ENCODE measurements around the gene MYLK3.

The MYLK3 gene

DNA sequence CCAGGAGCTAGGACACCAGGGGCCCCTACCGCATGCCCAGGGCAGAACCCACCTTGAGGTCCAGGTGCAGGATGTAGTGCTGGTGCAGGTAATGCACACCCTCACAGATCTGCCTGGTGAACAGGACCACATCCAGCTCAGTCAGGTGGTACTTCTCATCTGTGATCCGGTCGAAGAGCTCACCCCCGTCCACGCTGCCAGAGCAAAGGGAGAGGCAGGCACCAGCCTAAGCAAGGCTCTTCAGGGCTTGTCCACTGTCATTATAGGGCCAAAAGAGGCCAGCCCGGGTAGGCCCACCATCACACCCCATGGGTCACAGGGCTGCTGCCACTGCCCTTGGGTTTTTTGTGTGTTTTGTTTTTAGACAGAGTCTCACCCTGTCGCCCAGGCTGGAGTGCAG lies 21.0 kb downstream of the MYLK3 start:
- no peak for DNase-seq

DNA sequence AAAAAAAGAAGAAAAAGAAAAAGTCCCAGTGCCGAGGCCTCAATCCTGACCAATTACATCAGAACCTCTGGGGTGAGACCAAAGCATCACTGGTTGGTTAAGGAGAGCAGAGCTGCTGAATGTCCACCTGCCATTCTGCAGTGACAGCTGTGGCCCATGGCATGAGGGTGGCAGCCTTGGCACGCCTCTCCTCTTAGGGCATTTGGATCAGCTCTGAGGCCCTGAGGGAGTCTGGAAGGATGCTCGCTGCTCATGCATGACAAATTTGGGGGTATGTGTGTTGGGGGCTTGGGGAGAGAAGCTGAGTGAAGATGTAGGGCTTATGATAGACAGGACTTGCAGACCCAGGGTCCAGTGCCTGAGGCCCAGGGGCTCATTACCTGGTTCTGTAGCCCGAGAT lies 26.3 kb downstream of the MYLK3 start:
- no peak for DNase-seq

DNA sequence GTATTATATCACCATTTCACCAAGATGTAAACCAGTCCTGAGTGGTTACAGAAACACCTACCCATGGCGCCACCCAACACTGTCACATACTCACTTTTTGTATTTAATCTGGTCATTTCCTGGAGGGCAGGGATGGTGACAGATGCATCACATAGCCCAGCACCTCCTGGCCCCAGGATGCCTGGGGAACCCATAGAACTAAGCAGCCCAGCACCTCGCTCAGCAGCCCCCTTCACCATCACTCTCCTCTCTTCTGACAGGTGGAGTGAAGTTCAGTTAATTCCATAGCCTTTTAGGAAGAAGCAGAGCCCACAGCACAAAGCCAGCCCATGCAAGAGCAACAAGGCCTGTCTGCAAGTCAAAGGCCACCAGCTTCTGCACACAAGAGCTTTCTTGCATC lies 27.5 kb downstream of the MYLK3 start:
- DNase-seq, result no peak

DNA sequence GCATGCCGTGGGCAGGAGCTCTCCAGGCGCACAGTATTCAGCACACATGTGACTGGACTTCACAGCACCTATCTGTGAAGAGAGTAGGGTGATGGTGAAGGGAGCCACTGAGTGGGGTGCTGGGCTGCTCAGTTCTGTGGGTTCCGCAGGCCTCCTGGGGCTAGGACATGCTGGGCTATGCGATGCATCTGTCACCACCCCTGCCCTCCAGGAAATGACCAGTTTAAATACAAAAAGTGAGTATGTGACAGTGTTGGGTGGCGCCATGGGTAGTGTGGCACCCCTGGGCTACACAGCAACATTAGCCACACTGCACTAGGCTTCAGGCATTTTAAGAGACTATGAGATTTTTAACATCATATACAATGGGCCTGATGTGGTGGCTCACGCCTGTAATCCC lies 28.6 kb downstream of the MYLK3 start:
- no peak for DNase-seq

DNA sequence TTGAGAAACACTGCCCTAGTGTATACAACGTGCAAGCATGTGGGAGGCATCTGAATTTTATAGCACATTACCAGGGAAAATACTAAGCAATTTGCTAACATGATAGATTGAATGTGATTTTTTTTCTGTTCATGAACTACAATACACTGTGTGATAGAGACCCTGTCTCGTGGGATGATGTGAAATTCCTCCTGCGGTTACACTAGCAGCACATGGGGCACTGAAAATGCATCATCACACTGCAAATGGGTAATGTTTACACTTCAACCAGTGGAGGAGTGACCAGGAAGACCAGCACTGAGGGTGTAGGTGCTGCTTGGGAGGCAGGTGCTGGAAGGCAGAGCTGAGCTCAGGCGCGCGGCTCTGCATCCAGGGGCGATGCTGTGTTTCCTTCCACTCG lies 29.9 kb downstream of the MYLK3 start:
- no peak for DNase-seq

DNA sequence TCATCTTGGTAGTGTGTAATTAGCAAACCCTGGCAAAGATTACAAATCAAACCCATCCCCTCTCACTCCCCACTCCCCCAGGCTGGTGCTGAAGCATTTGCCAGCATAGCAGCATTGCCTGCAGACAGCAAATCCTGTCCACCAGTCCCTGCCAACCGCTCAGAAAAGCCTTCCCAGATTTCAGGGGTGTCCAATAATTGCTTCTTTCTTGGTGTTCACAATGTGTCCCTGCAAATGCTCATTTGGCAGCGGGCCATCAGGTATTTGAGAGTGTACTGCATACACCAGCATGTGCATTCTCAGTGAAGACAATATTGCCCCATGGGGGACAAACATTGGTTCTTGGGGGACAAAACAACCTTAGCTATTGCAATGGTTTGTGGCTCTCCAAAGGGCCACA lies 30.5 kb downstream of the MYLK3 start:
- no peak for DNase-seq

DNA sequence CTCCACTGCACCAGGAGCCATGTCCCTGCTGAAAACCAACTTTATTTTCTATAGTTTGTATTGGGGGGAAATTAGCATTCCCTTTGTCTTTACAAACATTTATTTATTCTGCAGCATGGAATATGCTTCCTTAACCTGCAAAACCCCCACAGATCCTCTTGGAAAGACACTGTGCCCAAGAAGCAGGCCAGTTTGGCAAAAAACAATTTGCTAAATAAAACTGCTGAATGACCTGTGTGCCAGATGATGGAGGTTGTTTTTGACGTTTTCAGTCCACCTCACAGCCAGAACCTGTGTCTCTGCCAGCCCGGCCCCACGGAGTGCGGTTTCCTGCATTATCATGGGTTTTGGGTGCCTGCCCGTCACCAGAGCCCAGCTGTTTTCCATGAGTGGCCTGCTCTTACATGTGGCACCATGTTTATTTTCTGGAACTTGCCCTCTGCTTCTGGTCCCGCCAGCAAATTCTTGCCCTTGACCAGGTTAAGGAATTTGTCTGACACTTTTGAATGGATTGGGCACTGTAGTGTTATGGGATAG lies 32.3 kb downstream of the MYLK3 start:
- no peak for DNase-seq

DNA sequence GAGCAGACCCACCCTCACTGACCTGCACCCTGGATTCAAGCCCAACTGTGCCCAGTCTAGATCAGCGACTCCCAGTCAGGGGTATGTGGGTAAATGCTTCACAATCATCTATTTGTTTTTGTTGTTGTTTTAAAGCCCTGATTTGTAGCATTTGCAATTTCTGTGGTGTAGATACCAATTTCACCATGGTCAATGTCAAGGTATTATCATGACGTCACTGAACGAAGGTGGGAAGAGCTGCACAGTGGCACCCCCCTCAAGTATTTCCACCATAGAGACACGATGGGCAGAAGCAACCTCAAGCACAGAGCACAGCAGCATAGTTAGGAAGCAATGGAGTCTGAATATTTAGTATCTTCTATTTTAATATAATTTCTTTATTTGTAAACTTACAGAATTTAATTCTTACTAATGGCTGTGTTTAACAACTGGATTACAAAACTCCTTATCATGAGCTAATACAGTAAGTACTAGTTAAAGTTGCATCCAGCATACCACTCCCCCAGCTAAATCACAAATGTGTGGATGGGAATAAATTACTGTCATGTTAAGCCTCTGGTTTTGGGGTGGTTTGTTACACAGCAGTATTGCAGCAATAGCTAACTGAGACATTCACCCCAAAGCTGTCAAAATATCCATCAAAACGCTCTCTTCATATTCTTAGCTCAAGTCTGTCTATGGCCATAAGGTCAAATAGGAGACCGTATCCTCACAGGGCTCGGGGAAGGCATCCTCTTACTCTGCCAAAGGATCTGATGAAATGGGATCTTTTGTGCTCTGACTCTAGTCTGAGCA lies 33.1 kb downstream of the MYLK3 start:
- DNase-seq, result no peak

DNA sequence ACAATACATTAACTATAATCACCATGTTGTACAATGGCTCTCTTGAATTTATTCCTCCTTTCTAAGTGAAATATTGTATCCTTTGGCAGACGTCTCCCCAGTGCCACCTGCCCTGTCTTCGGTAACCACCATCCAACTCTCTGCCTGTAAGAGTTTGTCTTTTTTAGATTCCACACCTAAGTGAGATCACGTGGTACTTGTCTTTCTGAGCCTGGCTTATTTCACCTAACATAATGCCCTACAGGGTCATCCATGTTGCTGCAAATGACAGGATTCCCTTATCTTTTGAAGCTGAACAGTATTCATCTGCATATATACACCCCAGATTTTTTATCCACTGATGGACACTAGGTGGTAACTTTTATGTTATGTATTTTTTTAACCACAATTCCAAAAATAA lies 34.5 kb downstream of the MYLK3 start:
- no peak for DNase-seq

DNA sequence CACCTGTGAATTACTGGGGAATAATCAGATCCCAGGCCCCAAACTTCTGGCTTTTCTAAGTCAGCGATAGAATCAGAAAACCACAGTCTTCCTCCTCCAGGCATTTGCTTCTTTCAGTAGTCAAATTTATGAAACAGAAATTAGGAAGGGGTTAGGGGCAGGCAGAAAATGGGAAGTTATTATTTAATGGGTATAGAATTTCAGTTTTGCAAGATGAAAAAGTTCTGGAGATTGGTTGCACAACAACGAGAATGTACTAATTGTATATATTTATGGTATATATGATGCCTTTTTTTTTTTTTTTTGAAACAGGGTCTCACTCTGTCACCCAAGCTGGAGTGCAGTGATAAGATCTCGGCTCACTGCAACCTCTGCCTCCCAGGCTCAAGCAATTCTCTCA lies 35.2 kb downstream of the MYLK3 start:
- DNase-seq, result no peak

DNA sequence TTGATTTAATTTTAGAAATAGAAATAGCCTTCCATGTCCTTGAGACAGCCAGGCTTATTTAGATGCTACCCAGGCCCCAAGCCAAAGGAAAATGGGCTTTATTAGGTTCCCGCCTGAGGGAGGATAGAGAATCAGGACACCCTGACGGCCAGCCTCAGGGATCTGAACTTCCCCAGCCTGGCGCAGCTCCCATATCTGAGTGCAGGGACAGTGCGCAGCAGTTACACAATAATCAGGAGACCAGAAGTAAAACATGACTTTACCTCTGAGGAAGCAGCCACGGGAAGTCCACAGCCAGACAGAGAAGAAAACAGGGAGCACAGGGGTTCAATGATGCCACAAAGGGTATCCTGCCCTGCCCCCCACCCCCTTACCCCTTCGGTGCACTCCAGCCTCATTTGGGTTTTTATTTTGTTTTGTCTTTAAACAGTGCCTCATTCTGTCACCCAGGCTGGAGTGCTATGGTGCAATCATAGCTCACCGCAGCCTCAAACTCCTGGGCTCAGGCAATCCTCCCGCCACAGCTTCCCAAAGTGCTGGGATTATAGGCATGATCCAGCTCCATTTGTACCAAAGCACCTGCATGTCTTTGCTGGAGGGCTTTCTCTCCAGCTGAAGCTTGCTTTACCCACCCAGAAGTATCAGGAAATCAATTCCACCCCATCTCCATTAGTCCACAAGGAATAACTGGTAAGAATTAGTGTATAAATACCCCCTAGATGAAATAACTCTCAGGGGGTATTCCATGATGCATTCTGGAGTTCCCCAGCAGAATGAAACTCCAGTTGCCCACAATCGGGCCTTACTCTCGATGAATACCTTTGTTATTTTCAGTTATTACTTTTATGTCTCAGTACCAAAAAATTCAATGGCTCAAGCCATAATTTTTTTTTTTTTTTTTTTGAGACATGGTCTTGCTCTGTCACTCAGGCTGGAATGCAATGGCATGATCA lies 36.8 kb downstream of the MYLK3 start:
- no peak for DNase-seq

DNA sequence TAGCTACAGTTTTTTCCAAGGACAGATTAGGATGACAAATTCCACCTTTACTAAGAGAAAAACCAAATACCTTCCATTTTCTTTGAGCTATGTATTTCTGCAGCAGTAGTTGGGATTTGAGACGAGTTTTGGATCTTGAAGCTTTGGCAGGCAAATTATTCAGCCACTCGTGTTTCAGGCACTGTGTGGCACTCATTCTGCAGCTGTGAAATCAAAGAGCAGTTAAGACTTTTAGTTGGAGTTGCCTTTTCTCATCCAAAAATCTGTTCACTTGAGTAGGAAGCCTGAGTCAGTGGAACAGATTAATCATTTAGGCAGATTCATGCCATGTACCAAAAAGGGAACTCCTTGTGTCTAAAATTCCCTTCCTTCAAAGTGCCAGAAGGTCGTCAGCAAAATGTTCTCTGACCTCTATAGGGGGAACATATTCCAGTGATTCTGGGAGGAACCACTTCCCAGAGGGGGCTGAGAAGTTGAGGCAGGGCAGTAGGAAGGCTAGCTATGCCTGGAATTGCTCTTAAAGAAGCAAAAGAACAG lies 38.6 kb downstream of the MYLK3 start:
- DNase-seq, result no peak

DNA sequence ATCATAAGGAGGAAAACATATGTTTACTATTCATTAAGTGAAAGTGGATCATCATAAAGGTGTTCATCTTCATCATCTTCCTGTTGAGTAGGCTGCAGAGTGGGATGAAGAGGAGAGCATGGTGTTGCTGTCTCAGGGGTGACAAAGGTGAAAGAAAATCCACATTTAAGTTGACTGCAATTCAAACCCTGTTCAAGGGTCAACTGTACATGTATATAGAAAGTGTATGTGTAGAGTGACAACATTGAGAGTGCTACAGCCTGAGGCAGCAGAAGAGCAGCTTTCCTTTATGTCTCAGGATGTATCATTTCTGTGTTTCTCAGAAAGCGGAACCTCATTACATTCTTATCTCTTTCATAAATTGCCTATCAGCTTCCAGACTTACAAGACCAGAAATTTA lies 41.5 kb downstream of the MYLK3 start:
- DNase-seq, result no peak

DNA sequence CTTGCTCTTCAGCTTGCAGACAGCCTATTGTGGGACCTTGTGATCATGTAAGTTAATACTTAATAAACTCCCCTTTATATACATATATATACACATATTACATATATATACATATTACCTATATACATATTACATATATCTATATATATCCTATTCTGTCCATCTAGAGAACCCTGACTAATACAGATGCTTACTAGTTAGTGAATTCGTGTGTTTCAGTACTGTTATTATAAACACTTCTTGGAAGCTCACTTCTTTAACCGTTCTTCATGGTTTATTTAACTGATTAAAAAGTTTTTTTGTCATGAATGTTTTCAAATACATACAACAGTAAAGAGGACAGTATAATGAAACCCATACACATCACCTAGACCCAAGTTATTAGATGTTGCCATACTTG lies 46.1 kb downstream of the MYLK3 start:
- no peak for DNase-seq

DNA sequence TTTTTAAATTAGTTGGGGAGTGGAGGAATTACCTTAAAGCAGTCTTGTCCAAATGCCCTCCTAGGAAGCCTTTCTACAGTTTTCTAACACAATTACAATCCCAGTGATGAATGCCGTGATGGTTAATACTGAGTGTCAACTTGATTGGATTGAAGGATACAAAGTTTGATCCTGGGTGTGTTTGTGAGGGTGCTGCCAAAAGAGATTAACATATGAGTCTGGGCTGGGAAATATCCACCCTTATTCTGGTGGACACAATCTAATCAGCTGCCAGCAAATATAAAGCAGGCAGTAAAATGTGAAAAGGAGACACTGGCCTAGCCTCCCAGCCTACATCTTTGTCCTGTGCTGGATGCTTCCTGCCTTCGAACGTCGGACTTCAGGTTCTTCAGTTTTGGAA lies 46.5 kb downstream of the MYLK3 start:
- DNase-seq, result no peak

DNA sequence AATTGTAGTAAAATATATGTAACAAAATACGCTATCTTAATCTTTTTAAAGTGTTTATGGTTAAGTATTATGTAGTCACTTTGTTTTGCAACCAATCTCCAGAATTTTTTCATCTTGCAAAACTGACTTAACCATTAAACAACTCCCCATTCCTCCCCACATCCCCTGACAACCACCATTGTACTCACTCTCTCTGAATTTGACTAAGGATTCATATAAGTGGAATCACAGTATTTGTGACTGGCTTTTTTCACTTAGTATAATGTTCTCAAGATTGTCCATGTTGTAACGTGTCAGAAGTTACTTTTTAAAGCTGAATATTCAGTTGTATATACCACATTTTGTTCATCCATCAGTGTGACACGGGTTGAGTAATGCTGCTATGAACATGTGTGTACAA lies 48.1 kb downstream of the MYLK3 start:
- no peak for DNase-seq

DNA sequence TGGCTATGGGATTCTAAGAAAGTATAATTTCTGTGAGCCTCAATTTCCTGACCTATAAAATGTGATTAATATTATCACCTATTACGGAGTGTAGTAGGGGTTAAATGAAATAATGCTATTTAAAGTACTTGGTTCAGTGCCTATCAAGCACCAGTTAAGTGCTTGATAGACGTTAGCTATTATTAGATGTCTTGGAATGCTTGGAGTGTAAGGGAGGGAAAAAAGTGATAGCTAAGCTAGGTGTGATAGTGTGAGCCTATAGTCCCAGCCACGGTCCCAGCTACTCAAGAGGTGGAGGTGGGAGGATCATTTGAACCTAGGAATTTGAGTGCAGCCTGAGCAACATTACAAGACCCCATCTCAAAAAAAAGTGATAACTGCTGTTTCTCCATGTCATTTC lies 51.2 kb downstream of the MYLK3 start:
- DNase-seq, result no peak

DNA sequence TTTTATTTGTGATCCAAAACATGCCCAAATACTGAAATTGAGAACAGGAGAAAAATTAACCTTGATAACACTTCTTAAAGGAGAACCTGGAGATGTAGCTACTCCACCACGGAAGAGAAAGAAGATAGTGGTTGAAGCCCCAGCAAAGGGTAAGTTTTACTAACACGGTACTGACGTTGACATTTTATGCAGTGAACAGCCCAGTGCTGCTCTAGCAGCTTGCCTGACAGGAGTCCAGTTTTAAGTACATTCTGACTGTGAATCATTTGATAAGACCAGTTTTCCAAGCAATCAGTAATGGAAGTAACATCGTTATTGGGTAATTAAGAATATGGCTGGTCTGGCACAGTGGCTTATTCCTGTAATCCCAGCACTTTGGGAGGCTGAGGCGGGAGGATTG lies 52.2 kb downstream of the MYLK3 start:
- no peak for DNase-seq

DNA sequence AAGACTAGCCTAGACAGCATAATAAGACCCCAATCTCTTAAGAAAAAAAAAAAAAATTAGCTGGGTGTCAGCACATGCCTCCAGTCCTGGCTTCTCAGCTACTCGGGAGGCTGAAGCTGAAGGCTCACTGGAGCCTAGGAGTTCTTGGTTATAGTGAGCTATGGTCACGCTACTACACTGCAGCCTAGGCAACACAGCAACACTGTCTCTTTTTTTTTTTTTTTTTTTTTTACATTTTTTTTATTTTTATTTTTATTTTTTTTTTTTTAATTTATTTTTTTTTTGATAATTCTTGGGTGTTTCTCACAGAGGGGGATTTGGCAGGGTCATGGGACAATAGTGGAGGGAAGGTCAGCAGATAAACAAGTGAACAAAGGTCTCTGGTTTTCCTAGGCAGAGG lies 54.5 kb downstream of the MYLK3 start:
- no peak for DNase-seq

DNA sequence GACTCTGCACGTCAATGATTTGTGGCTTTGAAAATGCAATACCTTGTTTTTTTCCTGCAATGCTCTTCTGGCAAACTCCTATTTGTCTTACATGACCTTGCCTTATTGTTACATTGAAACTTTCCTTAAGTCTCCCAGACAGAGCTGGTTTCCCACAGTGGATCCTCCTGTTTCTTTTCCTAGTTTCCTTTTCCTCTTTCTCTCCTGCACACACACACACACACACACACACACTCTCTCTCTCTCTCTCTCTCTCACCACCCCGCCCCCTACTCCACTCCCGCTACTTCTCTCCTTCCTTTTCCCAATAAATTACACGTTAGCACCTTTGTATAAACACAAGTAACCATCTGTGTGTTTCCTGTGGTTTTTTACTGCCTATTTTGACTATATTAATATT lies 56.4 kb downstream of the MYLK3 start:
- no peak for DNase-seq

DNA sequence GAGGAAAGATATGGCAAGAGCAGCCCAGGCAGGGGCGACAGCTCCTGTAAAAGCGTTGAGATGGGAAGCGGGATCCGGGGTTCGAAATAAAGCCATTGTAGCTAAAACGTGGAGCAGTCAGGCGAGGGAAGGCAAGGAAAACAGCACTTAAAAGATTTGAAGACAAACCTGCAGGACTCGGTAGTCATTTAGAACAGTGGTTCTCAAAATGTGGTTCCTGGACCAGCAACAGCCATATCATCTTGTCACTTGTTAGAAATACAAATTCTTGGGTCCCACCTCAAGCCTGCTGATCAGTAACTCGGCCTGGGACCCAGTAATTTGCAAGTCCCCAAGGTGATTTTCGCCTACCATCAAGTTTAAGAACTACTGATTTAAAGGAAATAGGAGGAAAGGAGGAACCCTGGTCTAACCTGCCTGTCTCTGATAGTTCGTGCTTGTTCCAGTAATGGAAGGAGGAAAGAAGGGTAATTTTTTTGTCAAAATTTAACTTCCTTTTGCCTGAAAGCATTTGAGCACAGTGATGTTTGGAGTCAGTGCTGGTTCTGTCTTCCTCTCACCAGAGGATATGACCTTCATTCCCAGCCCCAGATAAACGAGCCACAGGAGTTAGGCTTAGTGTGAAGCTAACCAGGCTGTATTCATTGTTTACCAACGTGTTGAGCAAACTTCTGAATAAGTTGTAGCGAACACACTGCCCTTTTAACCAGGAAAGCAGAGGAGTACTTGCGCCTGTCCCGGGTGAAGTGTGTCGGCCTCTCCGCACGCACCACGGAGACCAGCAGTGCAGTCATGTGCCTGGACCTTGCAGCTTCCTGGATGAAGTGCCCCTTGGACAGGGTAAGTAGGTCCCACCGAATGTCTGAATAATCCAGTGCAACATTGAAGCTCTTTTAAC lies 57.6 kb downstream of the MYLK3 start:
- DNase-seq, result no peak

All from HCEC 1CT (cell line).